HG02884 (cell line): ENCODE data around the gene DPYSL4.

Experiments used
- ATAC-seq: cut with Tn5 transposase; IDR thresholded peaks from one replicate; pipeline ENCODE4 v1.9.1; 2021; ENCODE audit warnings: mild to moderate bottlenecking, moderate library complexity; ENCODE audit not compliant: unreplicated experiment

Gene DPYSL4

GRCh38 chr10:132186488-132187429, at the start of gene DPYSL4:
Gene DPYSL4 (plus strand): TSS chr10:132186948. CDS start chr10:132187064, 116 bp downstream.
- peak; percentile 38 for ATAC-seq

GRCh38 chr10:132137111-132138072, 49.4 kb upstream of the DPYSL4 start:
- no peak for ATAC-seq

- ATAC-seq = no peak
These were observed 48.6 kb upstream of the DPYSL4 start for GRCh38 chr10:132138133-132138532.

GRCh38 chr10:132138596-132138995, 48.2 kb upstream of the DPYSL4 start:
- no peak for ATAC-seq

- no peak for ATAC-seq
These were observed 47.2 kb upstream of the DPYSL4 start for GRCh38 chr10:132139526-132139925.

- ATAC-seq = no peak
These were observed 46.4 kb upstream of the DPYSL4 start for GRCh38 chr10:132140167-132140925.

GRCh38 chr10:132141076-132141475, 45.7 kb upstream of the DPYSL4 start:
- no peak for ATAC-seq

GRCh38 chr10:132141526-132142395, 45.0 kb upstream of the DPYSL4 start:
- no peak for ATAC-seq

GRCh38 chr10:132142396-132143161, 44.2 kb upstream of the DPYSL4 start:
- ATAC-seq = no peak

GRCh38 chr10:132143162-132143561, 43.6 kb upstream of the DPYSL4 start:
- no peak for ATAC-seq

GRCh38 chr10:132144086-132144485, 42.7 kb upstream of the DPYSL4 start:
- ATAC-seq = no peak

- ATAC-seq = no peak
These were observed 41.7 kb upstream of the DPYSL4 start for GRCh38 chr10:132145002-132145401.

- ATAC-seq = no peak
These were observed 41.1 kb upstream of the DPYSL4 start for GRCh38 chr10:132145521-132146185.

GRCh38 chr10:132146271-132146671, 40.5 kb upstream of the DPYSL4 start:
- no peak for ATAC-seq

GRCh38 chr10:132146941-132147915, 39.5 kb upstream of the DPYSL4 start:
- ATAC-seq = no peak

- ATAC-seq = no peak
These were observed 38.2 kb upstream of the DPYSL4 start for GRCh38 chr10:132148261-132149251.
